Measurements from ENCODE around the gene LCN15. TPM values are rescaled to one million over a fixed set of nuclear protein-coding genes. Genes with fewer than 3 reads are reported as not detected.
"Not testable (repeated sequence)": the region's sequence is repeated elsewhere in the genome, so short reads cannot be mapped to it uniquely, and the experiment has no call there.

LCN15 gene
- total RNA-seq, 1 experiment from 2014 or later: not detected

DNA sequence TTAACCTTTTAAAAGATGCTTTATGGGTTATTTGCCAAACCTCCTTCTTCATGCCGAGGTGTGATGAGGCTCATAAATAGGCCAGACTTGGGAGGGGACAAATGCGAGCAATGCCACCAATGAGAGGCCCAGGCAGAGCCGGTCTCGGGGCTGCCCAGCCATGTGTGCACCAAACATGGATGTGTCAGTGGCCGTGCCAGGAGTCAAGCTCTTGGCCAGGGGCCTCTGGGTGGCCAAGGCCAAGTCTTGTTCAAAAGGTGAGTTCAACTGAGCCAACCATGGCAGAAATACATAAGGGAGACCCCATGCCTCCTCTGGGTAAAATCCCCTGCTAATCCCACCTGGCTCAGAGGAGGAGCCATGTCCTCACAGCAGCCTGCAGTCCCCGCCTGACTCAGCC, 10.9 kb upstream of the LCN15 start:
- no peak for DNase-seq (ENCODE audit: low read depth)

DNA sequence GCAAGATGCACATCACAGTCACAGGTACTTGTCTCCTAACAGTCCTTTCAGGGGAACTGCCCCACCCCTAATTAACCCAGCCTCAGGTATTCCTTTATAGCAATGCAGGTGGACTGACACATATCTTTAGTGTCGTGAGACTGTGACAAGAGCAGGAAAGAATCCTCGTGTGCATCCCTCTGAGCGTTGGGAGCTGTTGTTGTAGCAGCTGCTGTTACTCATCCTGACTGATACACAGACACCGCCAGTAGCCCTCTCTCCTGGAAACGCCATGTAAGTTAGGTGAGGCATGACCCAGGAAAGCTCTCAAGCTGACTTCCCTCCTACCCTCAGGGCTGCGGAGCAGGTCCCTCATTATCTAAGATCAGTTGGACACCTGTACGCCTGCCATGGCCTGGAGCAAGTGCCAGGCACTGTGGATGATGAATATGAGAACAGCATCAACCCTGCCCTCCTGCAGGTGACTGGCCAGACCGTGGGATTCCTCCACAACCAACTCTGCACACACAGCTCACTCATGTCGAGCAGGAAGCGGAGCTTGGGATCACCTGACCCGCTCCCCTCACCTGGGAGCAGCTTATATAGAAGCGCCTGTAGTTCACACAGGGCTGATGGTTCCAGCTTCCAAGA, 10.2 kb upstream of the LCN15 start:
- no peak for DNase-seq (ENCODE audit: low read depth)

GRCh38 chr9:136773386-136774044, 9.2 kb upstream of the LCN15 start:
- peak; percentile 72 for DNase-seq (ENCODE audit: low read depth)

DNA sequence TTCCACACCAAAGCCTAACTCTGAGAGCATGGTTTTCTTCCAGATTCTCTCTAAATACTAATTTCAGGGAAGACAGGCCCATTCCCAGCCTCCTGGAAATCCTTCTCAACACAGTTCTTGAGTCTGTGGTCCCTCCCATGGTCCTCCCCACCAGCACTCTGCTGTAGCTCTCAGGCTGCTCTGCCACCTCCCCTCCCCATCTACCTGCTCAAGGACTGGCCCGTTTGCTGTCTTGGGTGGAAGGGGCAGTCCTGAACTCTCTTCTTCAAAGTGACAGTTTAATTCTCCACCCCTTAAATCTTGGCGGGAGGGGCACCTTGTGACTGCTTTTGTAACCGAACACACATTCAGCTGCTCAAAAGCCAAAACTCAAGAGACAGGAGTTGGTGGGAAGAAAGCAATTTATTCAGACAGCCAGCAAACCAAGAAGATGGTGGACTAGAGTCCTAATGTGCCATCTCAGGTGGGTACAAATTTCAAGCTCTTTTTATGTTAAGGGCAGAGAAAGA, 7.6 kb upstream of the LCN15 start:
- no peak for DNase-seq (ENCODE audit: low read depth)

GRCh38 chr9:136769710-136770191, 5.4 kb upstream of the LCN15 start:
- peak; percentile 57 for DNase-seq (ENCODE audit: low read depth)

DNA sequence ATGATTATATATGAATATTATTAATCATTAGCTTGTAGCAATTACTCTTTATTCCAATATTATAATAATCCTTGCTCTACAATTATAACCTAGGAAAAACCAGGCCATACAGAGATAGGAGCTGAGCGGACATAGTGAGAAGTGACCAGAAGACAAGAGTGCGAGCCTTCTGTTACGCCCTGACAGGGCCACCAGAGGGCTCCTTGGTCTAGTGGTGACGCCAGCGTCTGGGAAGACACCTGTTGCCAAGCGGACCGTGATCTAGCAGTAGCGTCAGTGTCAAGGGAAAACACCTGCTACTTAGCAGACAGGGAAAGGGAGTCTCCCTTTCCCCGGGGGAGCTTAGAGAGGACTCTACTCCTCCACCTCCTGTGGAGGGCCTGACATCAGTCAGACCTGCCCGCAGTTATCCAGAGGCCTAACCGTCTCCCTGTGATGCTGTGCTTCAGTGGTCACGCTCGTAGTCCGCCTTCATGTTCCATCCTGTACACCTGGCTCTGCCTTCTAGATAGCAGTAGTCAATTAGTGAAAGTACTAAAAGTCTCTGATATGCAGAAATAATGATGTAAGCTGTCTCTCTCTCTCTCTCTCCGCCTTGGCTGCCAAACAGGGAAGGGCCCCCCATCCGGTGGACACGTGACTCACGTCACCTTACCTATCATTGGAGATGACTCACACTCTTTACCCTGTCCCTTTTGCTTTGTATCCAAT, 2.2 kb upstream of the LCN15 start:
- DNase-seq (ENCODE audit: low read depth): peak; percentile 73

DNA sequence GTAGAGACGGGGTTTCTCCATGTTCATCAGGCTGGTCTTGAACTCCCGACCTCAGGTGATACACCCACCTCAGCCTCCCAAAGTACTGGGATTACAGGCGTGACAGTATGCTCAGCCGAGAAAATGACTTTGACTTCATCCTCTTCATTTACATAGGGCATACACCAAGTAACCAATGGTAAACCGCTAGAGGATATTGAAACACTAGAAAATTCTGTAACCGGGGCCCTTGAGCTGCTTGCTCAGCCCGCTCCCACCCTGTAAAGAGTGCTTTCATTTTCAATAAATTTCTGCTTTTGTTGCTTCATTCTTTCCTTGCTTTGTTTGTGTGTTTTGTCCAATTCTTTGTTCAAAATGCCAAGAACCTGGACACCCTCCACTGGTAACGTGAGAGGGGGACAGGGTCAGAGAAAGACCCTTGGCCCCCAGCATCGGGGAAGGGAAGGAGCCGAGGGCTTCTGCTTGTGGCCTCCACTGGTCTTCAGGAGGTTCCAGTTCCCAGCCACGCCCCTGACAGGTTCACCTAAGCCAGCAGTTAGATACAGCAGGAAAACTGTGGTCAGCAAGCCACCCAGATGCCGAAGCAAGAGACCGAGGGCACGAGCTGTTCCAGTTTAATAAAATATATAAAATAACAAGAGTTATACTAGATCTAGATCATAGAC, 1.6 kb upstream of the LCN15 start:
- not testable (repeated sequence) for DNase-seq (ENCODE audit: low read depth)

- no peak for DNase-seq (ENCODE audit: low read depth)
Observed at GRCh38 chr9:136765041-136765440, 723 bp upstream of the LCN15 start.

DNA sequence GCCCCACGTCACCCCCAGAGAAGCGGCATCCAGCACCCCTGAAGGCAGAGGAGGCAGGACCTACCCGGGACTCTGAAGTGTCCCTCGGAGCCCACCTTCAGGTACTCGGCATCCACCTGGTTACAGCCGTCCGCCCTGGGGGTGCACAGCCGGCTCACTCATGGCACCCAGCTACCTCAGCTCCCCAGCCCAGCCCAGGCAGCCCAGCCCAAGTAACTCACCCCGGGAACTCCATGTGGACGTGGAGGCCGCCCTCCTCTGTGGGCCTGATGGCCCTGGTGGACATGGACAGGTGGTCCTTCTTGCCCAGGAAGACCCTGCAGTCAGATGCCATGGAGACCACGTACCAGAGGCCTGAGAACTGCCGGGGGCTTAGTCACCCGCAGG, 676 bp downstream of the LCN15 start:
- DNase-seq (ENCODE audit: low read depth): no peak

- peak; percentile 83 for DNase-seq (ENCODE audit: low read depth)
Observed at GRCh38 chr9:136762915-136763648, 1.2 kb downstream of the LCN15 start.

GRCh38 chr9:136762221-136762691, 2.1 kb downstream of the LCN15 start:
- DNase-seq (ENCODE audit: low read depth): no peak

GRCh38 chr9:136761545-136761981, 2.8 kb downstream of the LCN15 start:
- DNase-seq (ENCODE audit: low read depth): no peak

DNA sequence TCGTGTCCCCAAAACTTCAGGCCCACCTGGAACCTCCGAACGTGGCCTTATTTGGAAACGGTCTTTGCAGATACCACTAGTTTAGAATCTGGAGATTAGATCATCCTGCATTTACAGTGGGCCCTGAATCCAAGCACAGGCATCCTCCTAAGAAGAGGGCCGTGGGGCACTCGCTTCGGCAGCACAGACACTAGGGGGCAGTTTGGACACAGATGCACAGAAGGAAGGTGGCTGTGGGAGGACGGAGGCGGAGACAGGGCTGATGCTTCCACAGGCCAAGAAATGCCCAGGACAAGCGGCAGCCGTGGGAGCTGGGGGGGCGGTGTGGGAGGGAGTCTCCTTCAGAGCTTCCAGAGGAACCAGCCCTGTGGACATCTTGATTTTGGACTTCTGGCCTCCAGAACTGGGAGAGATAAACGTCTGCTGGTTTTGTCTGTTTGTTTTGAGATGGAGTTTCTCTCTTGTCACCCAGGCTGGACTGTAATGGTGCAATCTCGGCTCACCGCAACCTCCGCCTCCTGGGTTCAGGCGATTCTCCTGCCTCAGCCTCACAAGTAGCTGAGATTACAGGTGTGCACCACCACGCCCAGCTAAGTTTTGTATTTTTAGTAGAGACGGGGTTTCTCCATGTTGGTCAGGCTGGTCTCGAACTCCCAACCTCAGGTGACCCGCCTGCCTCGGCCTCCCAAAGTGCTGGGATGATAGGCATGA, 3.3 kb downstream of the LCN15 start:
- peak; percentile 82 for DNase-seq (ENCODE audit: low read depth)

GRCh38 chr9:136760424-136760823, 3.9 kb downstream of the LCN15 start:
- DNase-seq (ENCODE audit: low read depth): no peak

DNA sequence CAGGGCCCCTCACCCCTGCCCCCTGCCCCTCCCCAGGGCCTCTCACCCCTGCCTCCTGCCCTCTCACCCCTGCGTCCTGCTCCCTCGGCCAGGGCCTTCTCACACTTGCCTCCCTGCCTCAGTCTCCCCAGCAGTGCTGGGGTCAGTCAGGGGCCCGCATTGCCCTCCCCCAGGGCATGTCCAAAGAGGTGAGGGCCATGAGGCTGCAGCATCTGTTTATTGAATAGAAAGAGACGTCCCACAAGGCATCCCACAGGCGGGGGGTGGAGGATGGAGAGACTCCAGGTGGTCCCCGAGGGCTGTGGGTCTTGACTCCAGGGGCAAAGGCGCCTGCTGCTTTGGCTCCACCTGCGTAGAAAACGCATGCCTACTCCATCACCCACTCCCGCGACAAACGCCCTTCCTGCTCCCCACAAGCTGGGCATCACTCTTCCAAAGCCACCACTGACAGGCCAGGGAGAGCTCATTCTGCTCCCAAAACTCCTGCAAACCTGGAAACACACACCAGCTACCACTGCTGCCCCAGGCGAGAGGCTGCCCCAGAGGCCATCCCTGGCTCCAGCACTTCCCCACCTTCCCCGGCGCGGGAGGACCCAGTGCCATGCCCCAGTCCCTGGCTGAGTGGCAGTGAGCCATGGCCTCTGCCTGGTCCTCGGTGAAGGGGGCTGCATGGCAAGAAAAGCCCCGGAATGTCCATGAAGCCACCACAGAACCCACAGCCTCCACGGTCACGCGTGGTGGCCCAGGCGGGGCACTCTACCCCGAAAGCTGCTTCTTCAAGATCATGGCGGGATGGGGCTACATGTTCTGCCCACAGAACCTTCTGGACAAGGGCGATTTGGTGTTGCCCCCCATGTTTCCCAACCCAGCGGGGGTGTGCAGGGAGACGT, 4.6 kb downstream of the LCN15 start:
- DNase-seq (ENCODE audit: low read depth): no peak

- DNase-seq (ENCODE audit: low read depth): no peak
Observed at GRCh38 chr9:136759001-136759400, 5.3 kb downstream of the LCN15 start.

DNA sequence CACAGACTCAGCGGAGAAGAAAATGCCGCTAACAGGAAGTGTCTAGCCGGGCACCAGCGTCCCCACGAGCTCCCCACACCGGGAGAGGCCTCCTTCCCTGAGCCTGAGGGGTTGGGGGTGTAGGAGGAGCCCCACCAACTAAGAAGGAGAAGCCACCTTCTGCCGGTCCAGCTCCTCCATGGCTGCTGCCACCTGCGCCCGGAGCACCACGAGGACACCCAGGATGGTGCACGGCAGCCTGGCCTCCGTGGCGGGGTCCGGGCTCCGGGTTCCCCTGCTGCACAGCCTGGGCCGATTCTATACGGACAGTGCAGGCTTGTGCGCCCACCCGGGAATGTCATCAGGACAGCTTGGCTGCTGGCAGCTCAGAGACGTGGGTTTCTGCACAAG, 6.6 kb downstream of the LCN15 start:
- DNase-seq (ENCODE audit: low read depth): no peak

- no peak for DNase-seq (ENCODE audit: low read depth)
Observed at GRCh38 chr9:136757328-136757727, 7.0 kb downstream of the LCN15 start.

- no peak for DNase-seq (ENCODE audit: low read depth)
Observed at GRCh38 chr9:136756836-136757235, 7.5 kb downstream of the LCN15 start.

GRCh38 chr9:136756134-136756438, 8.2 kb downstream of the LCN15 start:
- DNase-seq (ENCODE audit: low read depth): no peak

Measured in Daoy (cell line).